AG04449 (cell line): ENCODE results near the gene CETP.
"Not testable (repeated sequence)": the region's sequence is repeated elsewhere in the genome, so short reads cannot be mapped to it uniquely, and the experiment has no call there.

Source experiments
- CTCF ChIA-PET: fragments of 350-600 bp; formaldehyde crosslinking; extraction: SDS; loops from one replicate; lab custom pipeline; 2021; ENCODE audit warnings: antibody characterized with exemption; lab: Yijun Ruan, JAX
- POLR2A ChIA-PET: fragments of 400-600, 350-600 bp; formaldehyde crosslinking; extraction: SDS; loops from one replicate; lab custom pipeline; 2020; ENCODE audit warnings: antibody characterized with exemption, inconsistent platforms; lab: Yijun Ruan, JAX
- DNase-seq: peaks from one replicate; pipeline ENCODE4 v3.0.0-alpha.2; 2010; ENCODE audit warnings: low read depth, low spot score
- H3K4me3 ChIP-seq: 2 replicates; pipeline ENCODE4 v1.5.1; 2011; ENCODE audit warnings: low read depth, mild to moderate bottlenecking, control low read depth, low read length
- CTCF ChIP-seq: IDR thresholded peaks from one replicate; pipeline ENCODE4 v1.5.1; 2011; ENCODE audit warnings: mild to moderate bottlenecking, moderate library complexity, low read length, control low read depth, inconsistent platforms; ENCODE audit not compliant: insufficient read depth; ENCODE audit errors: missing control alignments

The CETP gene

GRCh38 chr16:56988161-56988947, 26.6 kb downstream of the CETP start:
- DNase-seq: no peak
- TF ChIP-seq CTCF: no peak
- peak overlapping the region; percentile 78 for H3K4me3 ChIP-seq
- POLR2A ChIA-PET: interaction anchor here (0.6 to 1.7 kb wide), 4 partner anchors 11 to 190 kb away, joined by 4 to 5 read pairs (median 5); no protein-coding TSS in a partner anchor
- CTCF ChIA-PET: interaction anchor here (0.6 to 2.0 kb wide), 5 partner anchors 11 to 121 kb away, joined by 3 to 6 read pairs (median 3); no protein-coding TSS in a partner anchor

GRCh38 chr16:56988948-56989945, 27.5 kb downstream of the CETP start, which contains the start of gene NLRC5:
TSS of gene NLRC5 (plus strand) at chr16:56989557. CDS start at chr16:57020713, 31,156 bp downstream.
- ChIA-PET CTCF (interaction anchor here (1.0 to 2.0 kb wide), 3 partner anchors 57 to 122 kb away, joined by 3 to 6 read pairs (median 3); no protein-coding TSS in a partner anchor), POLR2A (interaction anchor here (0.9 to 1.7 kb wide), 7 partner anchors 9 to 58 kb away, joined by 3 to 6 read pairs (median 4); no protein-coding TSS in a partner anchor)
- no peak for TF ChIP-seq CTCF
- peak within 1 kb of the TSS; percentile 78 for H3K4me3 ChIP-seq
- no peak for DNase-seq

- no peak for DNase-seq
- ChIA-PET CTCF (interaction anchor here (1.3 to 2.0 kb wide), 2 partner anchors 56 to 123 kb away, joined by 3 to 6 read pairs; no protein-coding TSS in a partner anchor), POLR2A (interaction anchor here (1.0 to 1.2 kb wide), 3 partner anchors 21 to 43 kb away, joined by 3 to 6 read pairs (median 3); no protein-coding TSS in a partner anchor)
- TF ChIP-seq CTCF: no peak
- H3K4me3 ChIP-seq: peak overlapping the region; percentile 78
Measured at GRCh38 chr16:56989988-56990387, 28.2 kb downstream of the CETP start.

- POLR2A ChIA-PET: interaction anchor here (1.0 kb wide), 1 partner anchor 30 kb away, joined by 6 read pairs; no protein-coding TSS in a partner anchor
- peak overlapping the region; percentile 78 for H3K4me3 ChIP-seq
- no peak for DNase-seq
- CTCF ChIA-PET: no interaction called here
- TF ChIP-seq CTCF: no peak
Measured at GRCh38 chr16:56990407-56991286, 28.9 kb downstream of the CETP start.

GRCh38 chr16:56992431-56992830, 30.7 kb downstream of the CETP start:
- DNase-seq, H3K4me3 ChIP-seq, POLR2A ChIA-PET: not testable (repeated sequence)
- CTCF ChIA-PET: interaction anchor here (2.1 kb wide), 1 partner anchor 23 kb away, joined by 4 read pairs; no protein-coding TSS in a partner anchor

- TF ChIP-seq CTCF: no peak
- no peak overlapping the region for H3K4me3 ChIP-seq
- ChIA-PET CTCF (interaction anchor here (2.1 kb wide), 1 partner anchor 24 kb away, joined by 4 read pairs; no protein-coding TSS in a partner anchor), POLR2A (no interaction called here)
- no peak for DNase-seq
Measured at GRCh38 chr16:56993204-56993603, 31.5 kb downstream of the CETP start.
